ENCODE measurements around the gene IQCK.

- TF ChIP-seq HDGF (IDR thresholded peaks at IDR 0.05; ENCODE audit: borderline replicate concordance) (no peak), FOXM1 (IDR thresholded peaks at IDR 0.05; ENCODE audit: borderline replicate concordance) (no peak), BHLHE40 (IDR thresholded peaks at IDR 0.05; ENCODE audit: borderline replicate concordance) (no peak), ELF4 (IDR thresholded peaks at IDR 0.05) (no peak), NFRKB (IDR thresholded peaks at IDR 0.05) (no peak), FOXK2 (IDR thresholded peaks at IDR 0.05) (no peak)
Observed at GRCh38 chr16:19837331-19837980, 119.4 kb downstream of the IQCK start.
